ENCODE results near the gene NUPR1.
"Not testable (repeated sequence)": the region's sequence is repeated elsewhere in the genome, so short reads cannot be mapped to it uniquely, and the experiment has no call there.

The NUPR1 gene

GRCh38 chr16:28526201-28527099, 12.3 kb downstream of the NUPR1 start:
- DNase-seq = no peak

- no peak for DNase-seq
These were observed 14.0 kb downstream of the NUPR1 start for GRCh38 chr16:28524681-28525171.

GRCh38 chr16:28522792-28523191, 16.0 kb downstream of the NUPR1 start:
- no peak for DNase-seq

- DNase-seq = no peak
These were observed 17.3 kb downstream of the NUPR1 start for GRCh38 chr16:28521436-28521835.

GRCh38 chr16:28520672-28521071, 18.1 kb downstream of the NUPR1 start:
- no peak for DNase-seq

GRCh38 chr16:28514246-28514645, 24.5 kb downstream of the NUPR1 start:
- no peak for DNase-seq

GRCh38 chr16:28513484-28514181, 25.1 kb downstream of the NUPR1 start:
- DNase-seq = no peak

- DNase-seq = no peak
These were observed 26.7 kb downstream of the NUPR1 start for GRCh38 chr16:28511801-28512789.

GRCh38 chr16:28511031-28511430, 27.7 kb downstream of the NUPR1 start:
- no peak for DNase-seq

- DNase-seq = no peak
These were observed 33.2 kb downstream of the NUPR1 start for GRCh38 chr16:28505489-28506137.

GRCh38 chr16:28504707-28505404, 33.9 kb downstream of the NUPR1 start:
- no peak for DNase-seq

GRCh38 chr16:28503470-28504259, 35.1 kb downstream of the NUPR1 start:
- DNase-seq = no peak

- no peak for DNase-seq
These were observed 36.5 kb downstream of the NUPR1 start for GRCh38 chr16:28502290-28502689.

GRCh38 chr16:28501258-28502232, 37.2 kb downstream of the NUPR1 start:
- no peak for DNase-seq

GRCh38 chr16:28500476-28501180, 38.1 kb downstream of the NUPR1 start:
- not testable (repeated sequence) for DNase-seq

- no peak for DNase-seq
These were observed 38.9 kb downstream of the NUPR1 start for GRCh38 chr16:28499854-28500253.

- DNase-seq = no peak
These were observed 40.0 kb downstream of the NUPR1 start for GRCh38 chr16:28498666-28499381.

All from activated CD4-positive, CD25-positive, alpha-beta regulatory T cell treated with anti-CD3 and anti-CD28 coated beads, Interleukin-2, amount 50 U/mL, for 72 hours (primary cell).